Stimulated activated CD8-positive, alpha-beta memory T cell treated with anti-CD3 and anti-CD28 coated beads, Interleukin-12 subunit alpha, Interleukin-12 subunit beta, amount 100 ng/mL, for 4 hours (primary cell): ENCODE data around the gene SHH.

Experiments
- DNase-seq: peaks from one replicate; pipeline ENCODE4 v3.0.0-alpha.2; 2020; ENCODE audit warnings: low read depth

The SHH gene

DNA sequence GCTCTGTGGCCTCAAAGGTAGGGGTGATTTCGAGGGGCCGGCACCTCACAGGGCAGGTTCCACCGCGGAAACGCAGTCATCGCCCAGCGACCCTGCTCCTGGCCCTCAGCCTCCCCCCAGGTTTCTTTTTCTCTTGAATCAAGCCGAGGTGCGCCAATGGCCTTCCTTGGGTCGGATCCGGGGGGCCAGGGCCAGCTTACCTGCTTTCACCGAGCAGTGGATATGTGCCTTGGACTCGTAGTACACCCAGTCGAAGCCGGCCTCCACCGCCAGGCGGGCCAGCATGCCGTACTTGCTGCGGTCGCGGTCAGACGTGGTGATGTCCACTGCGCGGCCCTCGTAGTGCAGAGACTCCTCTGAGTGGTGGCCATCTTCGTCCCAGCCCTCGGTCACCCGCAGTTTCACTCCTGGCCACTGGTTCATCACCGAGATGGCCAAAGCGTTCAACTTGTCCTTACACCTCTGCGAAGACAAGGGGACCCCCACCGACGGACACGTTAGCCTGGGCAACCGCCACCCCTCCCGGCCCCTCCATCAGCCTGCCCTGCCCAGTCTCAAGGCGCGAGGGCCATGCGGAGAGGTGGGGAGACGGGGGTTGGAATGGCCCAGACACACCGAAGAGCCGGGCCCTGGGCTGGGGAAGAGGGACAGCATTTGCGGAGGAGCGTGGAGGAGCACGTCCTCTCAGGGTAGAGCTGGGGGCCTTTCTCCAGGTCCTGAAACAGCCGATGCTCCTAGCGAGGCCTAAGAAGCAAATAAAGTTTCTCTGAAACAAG lies 6.0 kb downstream of the SHH start:
- no peak for DNase-seq

DNA sequence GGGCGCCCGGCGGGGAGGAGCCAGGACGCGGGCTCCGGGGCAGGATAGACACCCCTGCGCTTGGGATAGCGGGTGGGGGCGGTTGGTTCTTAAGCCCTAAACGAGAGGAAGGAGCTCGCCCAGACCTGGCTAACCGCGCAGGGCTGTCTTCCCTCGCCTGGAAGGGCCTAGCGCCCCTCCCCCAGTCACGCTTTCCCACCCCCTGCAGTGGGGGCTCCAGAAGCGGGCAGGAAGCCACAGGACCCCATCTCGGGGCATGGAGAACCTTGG lies 6.5 kb downstream of the SHH start:
- DNase-seq, result no peak

DNA sequence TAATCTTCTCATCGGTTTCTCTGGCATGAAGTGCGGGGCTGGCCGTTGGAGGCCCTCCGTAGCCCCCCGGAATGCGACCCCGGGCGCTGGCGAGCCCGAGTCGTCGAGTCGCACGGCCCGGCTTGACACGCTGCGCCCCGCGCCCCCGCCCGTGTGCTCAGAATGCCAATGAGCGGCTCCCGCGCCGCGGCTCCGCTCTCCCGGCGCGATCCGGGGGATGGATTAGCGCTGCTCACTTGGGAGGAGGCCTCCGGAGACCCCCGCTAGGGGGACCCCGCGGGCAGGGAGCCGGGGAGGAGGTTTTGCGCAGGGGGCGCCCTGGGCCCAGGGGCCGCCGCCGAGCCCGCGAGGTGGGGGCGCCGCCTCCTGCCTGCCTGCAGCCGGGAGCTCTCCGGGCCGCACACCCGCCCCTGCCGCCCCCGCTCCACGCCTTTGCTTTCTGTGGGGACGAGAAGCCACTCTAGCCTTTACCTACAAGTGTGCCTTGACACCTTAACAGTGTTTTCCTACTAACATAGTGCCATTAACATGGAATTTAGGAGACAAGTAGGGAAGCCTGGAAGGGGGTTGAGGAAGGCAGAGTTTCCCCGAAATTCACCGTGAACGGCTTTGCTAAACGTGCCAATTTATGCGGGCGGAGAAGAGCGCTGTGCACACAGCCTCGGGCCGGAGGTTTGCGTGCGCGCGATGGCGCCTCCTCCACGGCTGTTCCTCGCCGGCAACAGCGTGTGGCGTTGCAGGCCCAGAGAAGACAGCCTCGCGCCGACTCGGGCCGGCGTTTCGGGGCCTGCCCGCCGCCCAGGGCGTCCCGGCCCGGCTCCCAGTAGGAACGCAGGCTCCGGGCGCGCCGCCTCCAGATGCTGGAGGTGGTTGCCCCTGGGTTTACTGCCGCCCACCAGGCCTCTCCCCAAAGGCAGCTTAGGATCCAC lies 7.1 kb downstream of the SHH start:
- peak; percentile 17 for DNase-seq

DNA sequence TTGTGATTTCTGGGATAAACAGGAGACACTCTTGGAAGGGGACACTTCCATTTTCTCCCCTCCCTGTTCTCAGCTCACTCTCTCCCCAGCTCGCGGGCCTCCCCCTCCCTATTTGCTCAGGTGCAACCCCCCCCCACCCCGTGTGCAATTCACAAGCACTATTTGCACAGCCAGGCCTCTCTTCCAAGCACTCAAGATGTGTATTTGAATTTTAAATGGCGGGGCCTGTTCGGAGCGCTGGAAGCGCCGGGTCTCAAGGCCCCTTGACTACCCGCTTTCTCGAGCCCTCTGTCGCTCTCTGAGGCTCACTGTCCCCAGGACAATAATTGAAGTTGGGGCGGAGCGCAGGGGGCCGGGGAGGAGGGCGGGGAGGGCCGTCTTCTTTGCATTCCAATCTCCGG lies 7.8 kb downstream of the SHH start:
- DNase-seq, result no peak

DNA sequence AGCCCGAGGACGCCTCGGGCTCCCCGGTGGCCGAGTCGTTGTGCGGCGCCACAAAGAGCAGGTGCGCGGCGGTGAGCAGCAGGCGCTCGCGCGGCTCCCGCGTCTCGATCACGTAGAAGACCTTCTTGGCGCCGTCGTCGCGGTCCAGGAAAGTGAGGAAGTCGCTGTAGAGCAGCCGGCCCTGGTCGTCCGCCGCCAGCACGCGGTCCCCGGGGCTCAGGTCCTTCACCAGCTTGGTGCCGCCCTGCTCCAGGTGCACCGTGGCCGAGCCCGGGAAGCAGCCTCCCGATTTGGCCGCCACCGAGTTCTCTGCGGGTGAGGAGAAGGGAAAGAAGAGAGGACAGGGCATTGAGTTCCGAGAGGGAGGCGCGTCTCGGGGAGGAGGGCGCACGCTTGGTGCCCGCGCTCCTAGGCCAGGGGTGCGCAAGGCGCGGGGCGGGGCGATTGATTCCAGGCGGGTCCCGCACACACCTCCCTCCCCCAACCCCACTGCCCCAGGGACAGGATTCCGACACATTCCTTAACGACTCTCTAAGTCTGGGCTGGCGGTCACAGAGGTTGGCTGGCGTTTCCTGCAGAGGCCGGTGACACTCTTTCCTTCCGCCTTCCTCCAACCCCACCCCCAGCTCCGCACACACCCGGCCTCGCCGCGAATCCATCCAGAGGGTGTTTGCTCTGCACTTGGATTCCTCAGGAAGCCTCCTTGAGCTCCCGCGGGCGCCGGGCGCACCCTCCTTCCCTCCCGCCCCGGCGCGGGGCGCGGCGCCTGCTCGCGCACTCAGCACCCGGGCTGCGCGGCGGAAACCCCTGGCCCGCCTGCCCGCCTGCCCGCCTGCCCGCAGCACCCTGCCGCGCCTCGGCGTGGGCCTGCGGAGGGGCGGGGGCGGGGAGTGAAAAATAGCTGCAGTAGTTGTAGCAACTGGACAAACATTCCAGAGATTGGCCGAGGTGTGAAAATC lies 8.6 kb downstream of the SHH start:
- no peak for DNase-seq

DNA sequence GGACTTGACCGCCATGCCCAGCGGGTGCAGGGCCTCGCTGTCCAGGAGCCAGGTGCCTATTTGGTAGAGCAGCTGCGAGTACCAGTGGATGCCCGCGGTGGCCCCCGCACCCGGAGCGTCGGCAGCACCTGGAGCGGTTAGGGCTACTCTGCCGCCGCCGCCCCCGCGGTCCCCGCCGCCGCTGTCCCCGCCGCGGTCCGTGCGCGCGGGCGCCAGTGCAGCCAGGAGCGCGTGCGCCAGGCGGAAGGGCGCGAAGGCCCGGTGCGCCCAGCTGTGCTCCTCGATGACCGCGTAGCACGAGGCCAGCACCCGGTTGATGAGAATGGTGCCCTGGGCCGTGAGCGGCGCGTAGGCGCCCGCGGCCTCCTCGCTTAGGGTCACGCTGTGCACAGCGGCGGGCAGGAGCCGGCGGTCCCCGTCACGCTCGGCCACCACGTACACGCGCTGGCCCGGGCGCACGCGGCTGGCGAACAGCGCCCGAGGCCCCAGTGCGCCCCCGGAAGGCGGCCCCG lies 9.3 kb downstream of the SHH start:
- no peak for DNase-seq

DNA sequence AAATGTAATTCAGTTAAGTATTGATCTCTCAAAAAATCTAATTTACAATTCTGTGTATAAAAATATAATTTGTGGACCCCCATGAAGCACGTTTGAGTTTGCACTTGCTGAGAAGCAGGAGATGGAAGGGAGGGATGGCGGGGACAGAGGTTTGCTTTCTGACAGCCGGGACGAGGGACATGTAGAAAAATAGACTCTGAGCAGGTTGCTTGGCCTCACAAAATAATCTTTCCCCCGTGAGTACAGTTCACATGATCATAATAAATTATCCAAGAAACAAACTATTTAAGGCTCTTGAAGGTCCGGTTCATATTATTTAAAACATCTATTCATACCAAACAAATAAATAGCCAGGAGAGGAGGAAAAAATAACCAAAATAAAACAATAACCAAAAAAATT lies 10.0 kb downstream of the SHH start:
- DNase-seq, result no peak

DNA sequence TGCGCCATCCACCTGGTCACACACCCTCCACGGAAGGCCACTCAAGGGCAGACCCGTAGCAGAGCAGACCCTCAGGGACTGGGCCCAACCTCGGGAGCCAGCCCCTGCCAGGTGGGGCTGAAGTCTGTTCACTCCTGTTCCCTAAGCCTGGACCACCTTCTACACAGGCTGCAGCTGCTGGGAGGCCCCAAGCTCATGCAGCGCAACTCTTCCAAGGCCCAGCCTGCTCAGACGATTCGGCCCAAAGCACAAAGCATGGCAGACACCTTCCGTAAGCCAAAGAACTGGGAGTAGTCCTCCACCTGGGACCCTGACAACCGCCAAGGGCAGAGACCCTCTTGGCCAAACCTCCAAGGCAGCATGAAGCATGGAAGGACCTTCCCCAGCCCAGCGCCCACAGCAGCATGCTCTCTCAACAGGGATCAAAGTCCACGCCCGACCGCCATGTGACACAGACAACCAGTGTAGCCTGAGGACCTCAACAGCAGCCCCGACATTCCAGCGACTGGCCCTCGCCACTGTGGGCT lies 11.5 kb downstream of the SHH start:
- no peak for DNase-seq

DNA sequence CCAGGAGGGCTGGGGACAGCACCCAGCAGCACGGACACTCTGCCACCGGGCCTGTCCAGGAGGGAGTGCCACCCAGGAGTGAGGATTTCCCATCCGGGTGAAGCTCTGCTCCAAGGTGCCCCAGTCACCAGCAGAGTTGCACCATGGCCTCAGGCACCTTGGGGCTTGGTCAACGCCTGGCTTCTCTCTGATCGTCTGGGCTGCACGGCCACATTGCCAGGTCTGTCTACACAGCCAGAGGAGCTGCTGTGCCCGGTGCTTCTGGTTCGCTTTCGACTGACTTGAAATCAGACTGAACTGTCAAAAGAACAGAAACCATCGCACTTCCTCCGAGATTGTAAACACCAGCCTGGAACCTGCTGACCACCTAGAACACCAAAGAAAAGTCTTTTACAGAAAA lies 12.0 kb downstream of the SHH start:
- no peak for DNase-seq

DNA sequence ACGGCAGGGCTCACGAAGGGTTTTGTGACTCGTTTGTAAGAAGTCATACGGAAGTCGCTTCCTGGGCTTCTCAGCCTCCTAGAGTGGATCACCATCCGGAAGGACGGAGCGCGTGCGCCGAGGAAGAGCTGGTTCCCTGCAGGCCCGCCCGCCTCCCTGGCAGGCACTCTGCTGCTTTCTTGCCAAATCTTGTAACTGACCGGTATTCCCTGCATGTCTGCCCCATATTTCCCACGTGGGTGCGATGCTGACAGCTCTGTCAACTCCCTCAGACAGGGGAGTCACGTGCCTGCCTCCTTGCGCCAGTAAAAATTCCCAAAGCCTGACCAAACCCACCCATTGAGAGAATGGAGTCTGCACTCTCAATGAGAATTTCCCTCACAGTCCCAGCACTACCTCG lies 12.7 kb downstream of the SHH start:
- no peak for DNase-seq

DNA sequence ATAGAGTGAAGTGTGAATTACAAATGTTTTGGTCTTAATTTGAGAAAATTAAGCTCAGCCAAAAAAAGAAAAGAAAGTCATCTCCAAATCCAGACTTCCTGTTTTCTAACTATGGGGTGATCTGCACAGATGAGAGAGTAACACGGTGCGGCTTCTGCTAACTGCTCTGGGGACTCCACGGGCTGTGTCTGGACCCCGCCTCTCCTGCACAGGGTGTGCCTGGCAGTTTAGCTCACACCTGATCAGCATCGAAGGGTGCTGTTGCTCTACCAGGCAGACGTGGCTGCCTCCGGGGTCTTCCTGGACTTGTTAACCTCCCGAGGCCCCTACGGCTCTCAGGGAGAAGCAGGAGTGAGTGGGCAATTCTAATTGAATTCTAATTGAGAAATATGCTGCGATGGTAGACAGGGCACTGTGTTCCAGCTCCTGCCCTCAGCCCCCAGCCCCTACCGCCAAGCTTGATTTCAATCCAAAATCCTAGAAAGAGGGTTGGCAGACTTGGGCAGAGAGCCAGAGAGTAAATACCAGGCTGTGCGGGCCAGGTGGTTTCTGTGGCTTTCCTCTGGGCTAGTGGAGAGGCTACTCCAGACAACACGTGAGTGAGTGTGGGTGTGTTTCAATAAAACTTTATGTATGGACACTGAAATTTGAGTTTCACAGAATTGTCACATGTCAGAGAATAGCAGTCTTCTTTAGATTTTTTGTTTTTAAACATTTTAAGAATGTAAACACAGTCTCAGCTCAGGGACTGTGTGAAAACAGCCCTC lies 13.4 kb downstream of the SHH start:
- no peak for DNase-seq

DNA sequence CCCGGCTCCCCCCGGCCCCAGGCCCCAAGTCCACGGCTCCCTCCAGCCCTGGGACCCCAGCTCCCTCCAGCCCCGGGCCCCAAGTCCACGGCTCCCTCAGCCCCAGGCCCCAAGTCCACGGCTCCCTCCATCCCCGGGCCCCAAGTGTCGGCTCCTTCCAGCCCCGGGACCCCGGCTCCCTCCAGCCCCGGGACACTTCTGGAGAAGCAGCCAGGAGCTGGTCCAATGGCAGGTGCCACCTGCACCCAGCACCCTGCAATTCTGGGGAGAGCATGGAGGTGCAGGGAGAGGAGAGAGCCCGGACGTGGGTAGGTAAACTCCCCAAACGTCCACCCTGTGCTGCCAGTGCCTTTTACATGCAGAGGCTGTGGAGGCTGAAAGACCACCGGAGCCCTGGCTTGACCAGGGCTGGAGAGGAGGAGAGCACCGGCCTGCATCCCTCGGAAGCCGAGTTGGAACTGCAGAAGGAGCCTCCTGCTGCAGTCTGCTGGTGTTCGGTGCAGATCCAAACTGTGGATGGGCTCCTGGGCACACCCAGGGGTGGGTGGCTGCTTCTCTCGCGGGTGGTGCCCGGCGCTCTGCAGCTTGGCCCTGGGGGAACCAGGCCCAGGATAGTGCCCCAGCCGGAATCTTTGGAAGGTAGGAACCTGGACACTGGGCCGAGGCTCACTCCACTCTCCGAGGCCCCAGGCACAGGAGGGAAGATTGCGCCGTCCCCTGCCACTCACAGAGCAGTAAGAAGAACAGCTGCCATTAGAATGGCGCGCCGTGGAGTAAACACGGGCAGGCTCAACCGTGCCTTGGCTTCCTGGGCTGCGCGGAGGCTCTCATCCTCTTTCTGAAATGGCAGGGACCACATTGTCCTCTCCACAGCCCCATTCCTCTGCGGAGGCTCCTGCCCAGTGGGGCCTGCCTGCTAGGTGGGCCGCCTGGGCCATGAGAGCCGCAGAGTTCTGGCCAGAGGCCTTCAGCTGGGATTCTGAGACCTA lies 14.7 kb downstream of the SHH start:
- DNase-seq, result no peak

DNA sequence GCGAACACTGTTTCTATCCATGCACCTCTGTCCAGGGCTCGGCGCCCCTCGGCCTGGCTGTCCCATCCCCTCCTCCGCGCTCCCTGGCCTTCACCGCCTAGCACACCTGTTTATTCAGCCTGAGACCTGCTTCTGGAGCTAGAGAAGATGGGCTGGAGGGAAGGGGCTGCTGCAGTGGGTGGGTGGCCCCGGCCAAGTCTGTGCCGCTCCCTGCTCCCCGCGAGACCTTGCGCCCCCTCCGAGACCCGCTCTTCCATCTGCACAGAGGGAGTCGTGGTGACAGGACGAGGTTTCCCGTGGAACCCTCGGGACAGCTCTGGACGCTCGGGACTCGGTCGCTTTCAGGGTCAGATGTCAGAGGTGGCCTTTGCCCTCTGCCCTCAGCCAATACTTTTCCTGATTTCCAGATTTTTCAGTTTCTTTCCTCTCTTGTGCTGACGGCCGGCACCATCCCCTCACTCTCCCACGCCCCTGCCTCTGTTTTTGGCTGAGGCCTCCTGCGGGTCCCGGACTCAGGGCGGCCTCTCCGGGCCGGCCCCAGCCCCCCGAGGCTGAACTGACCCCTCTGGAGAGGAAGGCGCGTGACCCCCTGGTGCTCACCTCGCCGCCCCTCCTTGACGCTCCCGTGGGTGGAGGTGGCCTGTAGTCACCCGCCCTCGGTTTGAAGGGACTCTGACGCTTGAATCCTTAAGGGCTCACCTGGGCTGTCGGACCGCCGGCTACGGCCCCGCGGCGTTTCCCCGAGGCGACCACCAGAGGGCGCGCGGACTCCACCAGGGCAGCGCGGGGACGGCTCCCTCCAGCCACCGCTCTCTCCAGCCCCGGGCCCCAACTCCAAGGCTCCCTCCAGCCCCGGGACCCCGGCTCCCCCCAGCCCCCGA lies 15.6 kb downstream of the SHH start:
- peak; percentile 32 for DNase-seq

DNA sequence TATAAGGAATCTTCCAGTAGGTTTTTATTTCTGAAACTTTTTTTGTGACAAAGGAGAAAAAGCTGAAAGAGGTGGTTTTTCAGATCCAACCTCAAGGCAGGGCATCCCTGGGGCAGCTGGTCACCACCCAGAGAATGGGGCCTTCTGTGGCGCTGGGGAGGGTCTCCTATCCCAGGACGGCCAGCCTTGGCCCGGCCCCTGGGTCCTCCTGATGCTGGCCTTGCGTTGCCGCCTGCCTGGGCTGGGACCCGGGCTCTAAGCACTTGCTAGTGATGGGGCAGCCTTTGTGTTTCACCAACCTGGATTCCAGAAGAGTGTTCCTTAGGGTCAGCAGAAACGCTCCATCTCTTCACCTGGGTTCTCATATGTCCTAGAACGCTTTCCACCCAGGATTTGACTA lies 16.3 kb downstream of the SHH start:
- no peak for DNase-seq

DNA sequence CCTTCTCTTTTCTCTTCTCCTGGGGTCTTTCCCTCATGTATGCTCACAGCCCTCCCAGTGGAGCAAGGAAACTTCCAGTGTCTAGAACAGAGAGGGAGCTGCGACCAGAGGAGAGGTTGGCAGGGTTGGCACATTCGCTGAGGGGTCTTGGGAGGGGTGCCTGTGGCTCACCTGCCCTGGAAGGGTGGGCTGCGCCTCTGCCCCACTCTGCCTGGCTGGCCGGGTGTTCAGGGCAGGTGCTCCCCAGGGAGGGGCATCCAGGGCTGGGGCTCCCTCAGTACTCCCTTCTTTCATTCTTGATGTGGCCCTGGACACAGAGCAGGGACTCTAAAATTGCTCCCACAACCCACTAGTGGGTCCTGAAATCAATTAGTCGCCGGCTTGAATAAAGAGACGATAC lies 16.9 kb downstream of the SHH start:
- DNase-seq, result no peak

DNA sequence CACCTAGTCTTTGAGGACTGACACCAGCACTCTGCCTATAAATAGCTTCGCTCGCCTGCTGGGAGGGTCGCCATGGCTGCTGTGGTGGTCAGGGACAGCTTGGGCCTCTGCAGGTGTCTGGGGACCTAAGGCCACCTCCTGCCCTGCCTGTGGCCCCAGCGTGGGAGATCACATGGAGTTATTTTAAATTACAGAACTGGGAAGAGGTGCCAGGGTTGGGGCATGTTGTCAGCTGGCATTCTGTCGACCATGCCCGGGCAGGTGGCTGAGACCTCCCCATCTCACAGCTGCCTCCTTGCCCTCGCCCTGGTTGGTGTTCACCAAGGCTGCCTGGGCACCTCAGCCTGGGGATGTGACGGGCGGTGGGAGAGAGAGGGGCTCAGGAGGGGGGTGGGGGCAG lies 18.1 kb downstream of the SHH start:
- no peak for DNase-seq

DNA sequence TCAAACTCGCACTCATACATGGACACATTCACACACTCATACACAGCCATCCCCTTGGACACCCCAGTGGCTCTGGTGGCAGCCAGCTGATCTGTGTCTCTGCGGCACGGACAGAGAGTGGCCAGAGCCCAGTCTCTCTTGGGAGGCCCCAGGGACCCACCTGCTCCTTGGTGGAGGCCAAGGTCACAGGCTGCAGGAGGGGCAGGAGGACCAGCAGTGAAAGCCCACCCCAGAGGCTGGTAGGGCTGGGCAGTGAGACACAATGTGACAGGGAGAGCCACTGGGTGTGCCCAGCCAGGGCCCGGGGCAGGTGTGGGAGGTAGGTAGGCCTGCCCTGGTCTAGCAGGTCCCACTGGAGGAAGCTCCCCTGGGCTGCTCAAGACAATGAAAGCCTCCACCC lies 18.5 kb downstream of the SHH start:
- DNase-seq, result no peak

DNA sequence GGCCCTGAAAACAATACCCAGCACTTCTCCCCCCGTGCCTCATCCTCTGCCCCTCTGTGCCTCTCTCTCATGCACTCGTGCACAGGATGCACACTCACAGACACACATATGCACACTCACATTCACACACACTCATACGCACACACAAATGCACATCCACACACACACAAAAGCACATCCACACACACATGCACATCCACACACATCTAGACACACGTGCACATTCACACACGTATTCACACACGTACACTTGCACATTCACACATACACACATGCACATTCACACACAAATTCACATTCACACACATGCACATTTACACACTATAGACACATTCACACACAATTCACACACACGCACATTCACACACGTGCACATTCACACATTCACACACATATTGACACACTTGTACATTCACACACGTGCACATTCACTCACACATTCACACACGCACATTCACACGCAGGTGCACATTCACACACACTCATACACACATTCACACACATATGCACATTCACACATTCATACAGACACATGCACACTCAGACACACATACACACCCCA lies 19.2 kb downstream of the SHH start:
- DNase-seq, result no peak
